ENCODE results near the gene KCNN4. TPM values are rescaled to one million over a fixed set of nuclear protein-coding genes. Genes with fewer than 3 reads are reported as not detected.

Gene KCNN4
- total and polyA plus RNA-seq, 10 of the 15 experiments (the other 5 are each of a cell fraction or from before 2014, with no cell fraction given): 1.4 to 112 (median 77.9) TPM

DNA sequence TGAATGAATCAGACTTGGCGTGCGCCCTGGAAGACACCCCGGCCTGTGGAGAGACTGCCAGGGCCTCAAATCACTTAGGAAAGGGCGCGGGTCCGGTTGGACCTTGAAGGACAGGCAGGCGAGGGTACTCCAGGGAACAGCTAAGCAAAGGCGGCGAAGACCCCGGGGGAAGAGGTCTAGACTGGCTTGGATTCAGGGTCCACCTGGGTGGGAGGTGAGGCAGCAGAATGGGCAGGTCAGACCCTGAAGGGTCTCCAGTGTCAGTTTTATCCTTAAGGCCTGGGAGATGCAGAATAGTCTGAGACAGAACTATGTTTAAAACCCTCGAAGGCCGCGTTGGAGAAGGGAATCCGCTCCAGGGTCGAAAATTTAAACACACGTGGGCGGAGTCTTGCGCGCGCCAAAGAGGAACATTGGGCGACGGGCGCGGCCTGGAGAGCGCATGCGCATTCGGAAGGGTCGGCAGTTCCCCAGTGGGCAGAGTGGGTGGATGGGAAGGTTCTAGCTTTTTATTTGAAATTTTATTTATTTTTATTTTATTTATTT is 25.4 kb downstream of the KCNN4 start:
- ChIA-PET SMC1A (ENCODE audit: uncharacterized antibody, unreplicated experiment) (interaction anchor here (1.1 to 20.1 kb wide), 5 partner anchors 8 to 86 kb away, joined by 3 to 325 read pairs (median 12); partner anchors contain the start of genes KCNN4 and PLAUR), POLR2A (interaction anchor here (0.7 to 18.9 kb wide), 8 partner anchors 8 to 180 kb away, joined by 3 to 389 read pairs (median 6); partner anchors contain the start of genes KCNN4 and ZNF45), RAD21 (ENCODE audit: unreplicated experiment) (interaction anchor here (0.6 to 8.2 kb wide), 10 partner anchors 9 to 87 kb away, joined by 3 to 167 read pairs (median 6); partner anchors contain the start of gene KCNN4), CTCF (interaction anchor here (2.1 to 20.8 kb wide), 5 partner anchors 10 to 87 kb away, joined by 5 to 324 read pairs (median 20); partner anchors contain the start of gene KCNN4)
- FAIRE-seq (no peak), ATAC-seq (peak; percentile 29), DNase-seq (ENCODE audit: low read depth, low spot score) (no peak)
- BruUV-seq (replicated peaks): TSS peak; percentile 96
- H3K9ac ChIP-seq (ENCODE audit: control insufficient read depth, insufficient read depth, low read length): peak overlapping the region; percentile 98
- H3K4me3 ChIP-seq: peak overlapping the region; percentile 84
- H2AFZ ChIP-seq (ENCODE audit: control insufficient read depth, low read depth, low read length): peak overlapping the region; percentile 83
- H3K27me3 ChIP-seq (replicated peaks in 1 of 2; ENCODE audit: control insufficient read depth in 2 of 2, insufficient read depth in 2 of 2, low read length in 1 of 2): no peaks in the 10 kb centered on the region
- intact Hi-C loops (cut with micrococcal nuclease; ENCODE audit: unreplicated experiment): no loop called here
- H3K27ac ChIP-seq (ENCODE audit: control insufficient read depth, insufficient read depth): peak overlapping the region; percentile 98
- H3K79me2 ChIP-seq (ENCODE audit: control insufficient read depth, insufficient read depth, low read length): peaks cover 41% of the 10 kb centered on the region
- H3K36me3 ChIP-seq (ENCODE audit: control insufficient read depth in 2 of 2, insufficient read depth in 2 of 2, low read length in 1 of 2): 0 out of 4 replicates have a peak, but pooled peaks cover 0 to under 1% of the 10 kb centered on the region in 2 experiments
- in situ Hi-C loops (cut with MboI): loop anchor here (25.0 kb wide), 2 partner anchors 1707 to 1818 kb away; partner anchors contain the start of genes ERFL and FOSB
- H3K9me3 ChIP-seq (replicated peaks; ENCODE audit: control insufficient read depth, insufficient read depth, low read length): no peaks in the 10 kb centered on the region
- WGBS (ENCODE audit: insufficient coverage, insufficient replicate concordance, low lambda C conversion rate, missing lambda C conversion rate): under 1% methylated on average over 28 of the region's 28 CpGs
- H3K4me1 ChIP-seq (ENCODE audit: control insufficient read depth, insufficient read depth, low read length): peaks cover 47% of the 10 kb centered on the region
- H4K20me1 ChIP-seq (ENCODE audit: control insufficient read depth, insufficient read depth): no peaks in the 10 kb centered on the region
- peak overlapping the region; percentile 97 for H3K4me2 ChIP-seq (ENCODE audit: control insufficient read depth, insufficient read depth)
- TF ChIP-seq RAD21 (IDR thresholded peaks at IDR 0.05; ENCODE audit: insufficient read depth, low read depth, low read length) (no peak), JUNB (IDR thresholded peaks at IDR 0.05) (no peak), FOXM1 (IDR thresholded peaks at IDR 0.05; ENCODE audit: low read depth, low read length) (peak; percentile 28; the same call in 1 of the 2 replicates), SUZ12 (IDR thresholded peaks at IDR 0.05; ENCODE audit: unreplicated experiment) (no peak), SP1 (IDR thresholded peaks at IDR 0.05; ENCODE audit: low read depth, low read length) (peak; percentile 27), SPI1 (IDR thresholded peaks at IDR 0.05; ENCODE audit: borderline replicate concordance, insufficient read depth, low read depth, low read length) (0 out of 2 replicates have a peak, but pooled peaks have one; percentile 18), CBFB (IDR thresholded peaks at IDR 0.05; ENCODE audit: low read depth) (no peak; the same call in 1 of the 2 replicates), KLF5 (IDR thresholded peaks at IDR 0.05; ENCODE audit: partially characterized antibody) (peak; percentile 62), ZNF592 (IDR thresholded peaks at IDR 0.05) (no peak), BCL11A (IDR thresholded peaks at IDR 0.05; ENCODE audit: low read depth, low read length) (no peak), DPF2 (IDR thresholded peaks at IDR 0.05) (no peak; the same call in 1 of the 2 replicates), TARDBP (IDR thresholded peaks at IDR 0.05; ENCODE audit: borderline replicate concordance) (no peak), PML (IDR thresholded peaks at IDR 0.05; ENCODE audit: low read length) (0 out of 2 replicates have a peak, but pooled peaks have one; percentile 19), CREM (IDR thresholded peaks at IDR 0.05; ENCODE audit: low read depth) (no peak)
- TF ChIP-seq, protein P1, sequence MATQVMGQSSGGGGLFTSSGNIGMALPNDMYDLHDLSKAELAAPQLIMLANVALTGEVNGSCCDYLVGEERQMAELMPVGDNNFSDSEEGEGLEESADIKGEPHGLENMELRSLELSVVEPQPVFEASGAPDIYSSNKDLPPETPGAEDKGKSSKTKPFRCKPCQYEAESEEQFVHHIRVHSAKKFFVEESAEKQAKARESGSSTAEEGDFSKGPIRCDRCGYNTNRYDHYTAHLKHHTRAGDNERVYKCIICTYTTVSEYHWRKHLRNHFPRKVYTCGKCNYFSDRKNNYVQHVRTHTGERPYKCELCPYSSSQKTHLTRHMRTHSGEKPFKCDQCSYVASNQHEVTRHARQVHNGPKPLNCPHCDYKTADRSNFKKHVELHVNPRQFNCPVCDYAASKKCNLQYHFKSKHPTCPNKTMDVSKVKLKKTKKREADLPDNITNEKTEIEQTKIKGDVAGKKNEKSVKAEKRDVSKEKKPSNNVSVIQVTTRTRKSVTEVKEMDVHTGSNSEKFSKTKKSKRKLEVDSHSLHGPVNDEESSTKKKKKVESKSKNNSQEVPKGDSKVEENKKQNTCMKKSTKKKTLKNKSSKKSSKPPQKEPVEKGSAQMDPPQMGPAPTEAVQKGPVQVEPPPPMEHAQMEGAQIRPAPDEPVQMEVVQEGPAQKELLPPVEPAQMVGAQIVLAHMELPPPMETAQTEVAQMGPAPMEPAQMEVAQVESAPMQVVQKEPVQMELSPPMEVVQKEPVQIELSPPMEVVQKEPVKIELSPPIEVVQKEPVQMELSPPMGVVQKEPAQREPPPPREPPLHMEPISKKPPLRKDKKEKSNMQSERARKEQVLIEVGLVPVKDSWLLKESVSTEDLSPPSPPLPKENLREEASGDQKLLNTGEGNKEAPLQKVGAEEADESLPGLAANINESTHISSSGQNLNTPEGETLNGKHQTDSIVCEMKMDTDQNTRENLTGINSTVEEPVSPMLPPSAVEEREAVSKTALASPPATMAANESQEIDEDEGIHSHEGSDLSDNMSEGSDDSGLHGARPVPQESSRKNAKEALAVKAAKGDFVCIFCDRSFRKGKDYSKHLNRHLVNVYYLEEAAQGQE (IDR thresholded peaks at IDR 0.05; ENCODE audit: low read depth, low read length): no peak
- TF ChIP-seq, protein P2, sequence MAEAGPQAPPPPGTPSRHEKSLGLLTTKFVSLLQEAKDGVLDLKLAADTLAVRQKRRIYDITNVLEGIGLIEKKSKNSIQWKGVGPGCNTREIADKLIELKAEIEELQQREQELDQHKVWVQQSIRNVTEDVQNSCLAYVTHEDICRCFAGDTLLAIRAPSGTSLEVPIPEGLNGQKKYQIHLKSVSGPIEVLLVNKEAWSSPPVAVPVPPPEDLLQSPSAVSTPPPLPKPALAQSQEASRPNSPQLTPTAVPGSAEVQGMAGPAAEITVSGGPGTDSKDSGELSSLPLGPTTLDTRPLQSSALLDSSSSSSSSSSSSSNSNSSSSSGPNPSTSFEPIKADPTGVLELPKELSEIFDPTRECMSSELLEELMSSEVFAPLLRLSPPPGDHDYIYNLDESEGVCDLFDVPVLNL (IDR thresholded peaks at IDR 0.05; ENCODE audit: low read depth, low read length): peak; percentile 91
